WERI-Rb-1 (cell line): ENCODE measurements around the gene CHP1.
"Not testable (repeated sequence)": the region's sequence is repeated elsewhere in the genome, so short reads cannot be mapped to it uniquely, and the experiment has no call there.

Experiments
- DNase-seq: peaks from one replicate; pipeline ENCODE4 v3.0.0-alpha.2; 2020
- H3K27ac ChIP-seq: fragments of 250-450 bp; sonication (Bioruptor Pico); 2 replicates; pipeline ENCODE4 v1.5.1; 2020; ENCODE audit warnings: mild to moderate bottlenecking, moderate library complexity
- H3K27me3 ChIP-seq: fragments of 250-450 bp; sonication (Bioruptor Pico); 2 replicates; pipeline ENCODE4 v1.5.1; 2021; ENCODE audit warnings: mild to moderate bottlenecking, low read depth, moderate library complexity; ENCODE audit not compliant: insufficient read depth, severe bottlenecking
- H3K36me3 ChIP-seq: fragments of 250-450 bp; sonication (Bioruptor Pico); 2 replicates; pipeline ENCODE4 v1.5.1; 2020; ENCODE audit warnings: mild to moderate bottlenecking, moderate library complexity
- H3K4me3 ChIP-seq: 2 replicates; pipeline ENCODE4 v1.5.1; 2011; ENCODE audit warnings: low read depth, mild to moderate bottlenecking, control low read depth, low read length
- H3K9me3 ChIP-seq: fragments of 250-450 bp; sonication (Bioruptor Pico); 2 replicates; pipeline ENCODE4 v1.5.1; 2021; ENCODE audit warnings: mild to moderate bottlenecking, moderate library complexity; ENCODE audit not compliant: severe bottlenecking
- TF ChIP-seq, protein P1 (sequence below): IDR thresholded peaks from 2 replicates; pipeline ENCODE4 v1.5.1; 2011; ENCODE audit warnings: low read depth, mild to moderate bottlenecking, control low read depth, inconsistent platforms, low read length

The CHP1 gene

DNA sequence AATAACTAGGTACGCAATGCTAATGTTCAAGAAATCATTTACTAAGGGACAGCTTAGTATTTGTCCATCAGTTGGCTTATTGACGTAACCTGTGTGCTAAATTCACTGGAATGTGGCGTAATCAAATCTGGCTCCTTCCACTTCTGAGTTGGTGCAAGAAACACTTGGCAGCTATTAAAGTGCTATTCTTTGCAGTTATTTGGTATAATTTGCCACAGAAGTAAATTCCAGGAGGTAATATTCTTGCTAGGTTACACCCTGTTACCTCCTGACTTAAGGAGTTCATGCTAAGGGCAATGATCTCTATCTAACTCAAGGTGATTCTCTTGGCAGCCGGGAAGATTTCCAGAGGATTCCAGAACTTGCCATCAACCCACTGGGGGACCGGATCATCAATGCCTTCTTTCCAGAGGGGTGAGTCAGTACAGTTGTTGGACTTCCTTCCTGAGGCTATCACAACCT, 25.5 kb downstream of the CHP1 start:
- no peak overlapping the region for H3K4me3 ChIP-seq
- no peaks in the 10 kb centered on the region for H3K9me3 ChIP-seq
- no peaks in the 10 kb centered on the region for H3K27me3 ChIP-seq
- TF ChIP-seq, protein P1, sequence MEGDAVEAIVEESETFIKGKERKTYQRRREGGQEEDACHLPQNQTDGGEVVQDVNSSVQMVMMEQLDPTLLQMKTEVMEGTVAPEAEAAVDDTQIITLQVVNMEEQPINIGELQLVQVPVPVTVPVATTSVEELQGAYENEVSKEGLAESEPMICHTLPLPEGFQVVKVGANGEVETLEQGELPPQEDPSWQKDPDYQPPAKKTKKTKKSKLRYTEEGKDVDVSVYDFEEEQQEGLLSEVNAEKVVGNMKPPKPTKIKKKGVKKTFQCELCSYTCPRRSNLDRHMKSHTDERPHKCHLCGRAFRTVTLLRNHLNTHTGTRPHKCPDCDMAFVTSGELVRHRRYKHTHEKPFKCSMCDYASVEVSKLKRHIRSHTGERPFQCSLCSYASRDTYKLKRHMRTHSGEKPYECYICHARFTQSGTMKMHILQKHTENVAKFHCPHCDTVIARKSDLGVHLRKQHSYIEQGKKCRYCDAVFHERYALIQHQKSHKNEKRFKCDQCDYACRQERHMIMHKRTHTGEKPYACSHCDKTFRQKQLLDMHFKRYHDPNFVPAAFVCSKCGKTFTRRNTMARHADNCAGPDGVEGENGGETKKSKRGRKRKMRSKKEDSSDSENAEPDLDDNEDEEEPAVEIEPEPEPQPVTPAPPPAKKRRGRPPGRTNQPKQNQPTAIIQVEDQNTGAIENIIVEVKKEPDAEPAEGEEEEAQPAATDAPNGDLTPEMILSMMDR = no peak
- no peak for DNase-seq
- H3K36me3 ChIP-seq = peaks cover 7% of the 10 kb centered on the region; the same call in 1 of the 2 replicates
- no peak overlapping the region for H3K27ac ChIP-seq

DNA sequence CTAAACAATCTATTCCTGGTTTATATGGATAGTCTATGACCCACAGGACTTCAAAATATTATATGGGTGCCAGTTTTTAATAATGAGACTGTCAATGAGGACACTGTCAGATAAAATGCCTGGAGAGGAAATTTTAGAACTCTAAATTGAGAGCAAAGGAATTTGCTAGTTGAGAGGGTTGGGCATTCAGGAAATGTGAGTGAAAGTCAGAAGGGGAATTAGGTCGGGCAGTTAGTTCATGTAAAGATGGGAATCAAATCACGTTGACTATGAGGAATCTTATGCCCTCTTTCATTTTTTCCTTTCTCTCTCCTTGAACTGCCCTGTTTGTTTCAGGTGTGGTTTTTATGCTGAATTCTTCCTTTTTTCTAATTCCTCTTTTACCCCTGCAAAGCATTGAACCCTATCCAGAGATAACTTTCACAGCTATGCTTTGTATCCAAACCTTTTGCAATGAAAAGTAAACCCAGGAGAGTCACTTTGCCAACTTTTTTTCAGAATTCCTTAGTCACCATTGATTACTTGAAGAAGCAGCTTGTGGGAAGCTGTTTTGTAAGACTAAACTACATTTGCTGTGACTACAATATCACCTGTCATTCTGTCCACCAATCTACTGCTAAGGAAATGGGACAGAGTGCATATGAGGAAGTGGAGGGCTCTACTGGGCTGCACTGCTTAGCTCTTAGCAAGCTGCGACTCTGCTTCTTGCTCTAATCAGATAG, 27.8 kb downstream of the CHP1 start:
- TF ChIP-seq, protein P1 = no peak
- H3K27ac ChIP-seq = no peak overlapping the region
- no peaks in the 10 kb centered on the region for H3K27me3 ChIP-seq
- no peaks in the 10 kb centered on the region for H3K9me3 ChIP-seq
- no peak for DNase-seq
- H3K36me3 ChIP-seq = peaks cover 16% of the 10 kb centered on the region
- H3K4me3 ChIP-seq = no peak overlapping the region

DNA sequence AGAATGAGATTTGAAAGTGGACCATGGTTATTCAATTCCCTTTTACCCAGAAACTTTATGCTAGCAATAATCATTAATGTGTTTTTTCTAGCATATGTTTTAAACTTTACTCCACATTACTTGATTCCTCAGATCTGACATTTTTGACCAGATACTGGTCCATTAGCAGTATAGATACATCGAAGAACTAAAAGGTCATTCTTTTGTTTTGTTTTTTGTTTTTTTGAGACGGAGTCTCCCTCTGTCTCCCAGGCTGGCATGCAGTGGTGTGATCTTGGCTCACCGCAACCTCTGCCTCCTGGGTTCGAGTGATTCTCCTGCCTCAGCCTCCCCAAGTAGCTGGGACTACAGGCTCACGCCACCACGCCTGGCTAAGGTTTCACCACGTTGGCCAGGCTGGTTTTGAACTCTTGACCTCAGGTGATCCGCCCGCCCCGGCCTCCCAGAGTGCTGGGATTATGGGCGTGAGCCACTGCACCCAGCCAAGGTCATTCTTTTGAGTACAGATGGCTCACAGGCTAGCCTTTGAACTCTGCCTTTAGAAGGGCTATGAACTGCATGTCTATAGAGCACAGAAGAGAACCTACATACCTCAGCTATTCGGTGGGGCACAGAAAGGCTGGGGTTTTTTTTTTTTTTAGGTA, 28.6 kb downstream of the CHP1 start:
- H3K36me3 ChIP-seq = peaks cover 19% of the 10 kb centered on the region
- no peak overlapping the region for H3K27ac ChIP-seq
- no peak overlapping the region for H3K4me3 ChIP-seq
- DNase-seq = peak; percentile 18
- no peaks in the 10 kb centered on the region for H3K27me3 ChIP-seq
- no peaks in the 10 kb centered on the region for H3K9me3 ChIP-seq
- TF ChIP-seq, protein P1 = no peak

GRCh38 chr15:41260924-41261323, 29.9 kb downstream of the CHP1 start:
- not testable (repeated sequence) for H3K27ac ChIP-seq, H3K4me3 ChIP-seq, DNase-seq, H3K27me3 ChIP-seq, H3K9me3 ChIP-seq
- H3K36me3 ChIP-seq = peaks cover 23% of the 10 kb centered on the region

GRCh38 chr15:41262571-41262970, 31.5 kb downstream of the CHP1 start:
- TF ChIP-seq, protein P1 = no peak
- no peak overlapping the region for H3K4me3 ChIP-seq
- no peak for DNase-seq
- no peaks in the 10 kb centered on the region for H3K27me3 ChIP-seq
- peaks cover 22% of the 10 kb centered on the region for H3K36me3 ChIP-seq
- H3K9me3 ChIP-seq = no peaks in the 10 kb centered on the region
- H3K27ac ChIP-seq = no peak overlapping the region

DNA sequence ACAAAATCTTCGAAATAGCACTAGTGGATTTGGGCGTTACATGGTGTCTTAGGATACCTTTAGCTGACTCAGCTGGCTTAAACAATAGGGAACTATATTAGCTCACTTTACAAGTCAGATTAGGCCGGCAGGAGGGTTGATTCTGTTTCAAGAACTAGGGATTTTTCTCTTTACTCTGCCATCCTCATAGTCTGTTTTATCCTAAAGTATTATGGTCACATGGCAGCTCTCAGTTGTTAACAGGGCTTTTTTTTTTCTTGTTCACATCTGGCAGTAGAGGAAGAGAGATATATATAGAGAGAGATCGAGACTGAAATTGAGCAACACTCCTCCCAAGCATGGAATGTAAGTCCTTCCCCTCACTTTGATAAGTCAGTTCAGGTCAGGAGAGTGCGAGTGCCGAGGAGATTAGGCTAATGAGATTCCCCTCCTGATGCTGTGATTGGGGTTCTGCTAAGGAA, 32.9 kb downstream of the CHP1 start:
- TF ChIP-seq, protein P1 = no peak
- H3K36me3 ChIP-seq = peaks cover 16% of the 10 kb centered on the region
- no peak overlapping the region for H3K27ac ChIP-seq
- no peaks in the 10 kb centered on the region for H3K27me3 ChIP-seq
- H3K4me3 ChIP-seq = no peak overlapping the region
- DNase-seq = peak; percentile 41
- H3K9me3 ChIP-seq = no peaks in the 10 kb centered on the region
